ENCODE data around the gene CTSD. TPM values are rescaled to one million over a fixed set of nuclear protein-coding genes. Genes with fewer than 3 reads are reported as not detected.

Gene CTSD
- total and polyA plus RNA-seq, 2 of the 8 experiments (the other 6 are each of a cell fraction or from before 2014, with no cell fraction given) = 169 to 173 TPM

DNA sequence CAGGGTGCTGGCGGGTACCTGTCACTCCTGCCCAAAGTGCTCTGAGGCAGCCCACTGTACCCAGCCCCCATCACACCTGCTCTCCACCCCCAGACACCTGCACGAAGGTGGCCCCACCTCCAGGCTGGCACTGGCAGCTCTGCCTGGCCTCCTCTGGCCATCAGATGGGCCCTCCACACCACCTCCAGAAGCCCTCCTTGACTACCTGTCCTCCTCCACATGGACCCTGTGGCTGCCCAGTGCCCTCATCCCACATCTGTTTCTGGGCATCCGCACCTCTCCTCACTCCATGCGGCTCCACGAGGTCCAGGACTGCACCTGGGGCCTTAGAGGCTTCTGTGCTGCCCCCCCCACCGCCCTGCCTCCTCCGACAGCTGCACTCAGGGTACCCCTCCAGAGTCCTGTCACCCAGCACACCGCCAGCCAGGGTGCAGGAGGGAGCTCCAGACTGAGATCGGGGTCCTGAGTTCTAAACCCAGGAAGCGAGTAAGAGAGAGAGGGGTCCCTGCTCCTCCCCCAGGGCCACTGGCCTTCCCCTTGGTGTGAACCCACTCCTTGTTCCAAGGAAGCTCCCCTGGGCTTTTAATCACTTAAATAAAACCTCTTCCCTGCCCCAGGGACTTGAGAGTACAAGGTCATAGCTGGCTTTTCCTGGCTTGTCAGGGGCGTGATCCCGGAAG is 1.7 kb downstream of the CTSD start (continued):
- TF ChIP-seq TEAD4 (IDR thresholded peaks at IDR 0.05; ENCODE audit: low read depth, low read length) (no peak), SP1 (IDR thresholded peaks at IDR 0.05; ENCODE audit: low read depth, low read length) (no peak), PHF8 (conservative IDR thresholded peaks at IDR 0.05; ENCODE audit: low read depth, low read length) (no peak), BACH1 (IDR thresholded peaks at IDR 0.05; ENCODE audit: low read length) (no peak), ATF2 (IDR thresholded peaks at IDR 0.05; ENCODE audit: low read length) (no peak), USF2 (IDR thresholded peaks at IDR 0.05; ENCODE audit: low read length) (no peak), MAX (IDR thresholded peaks at IDR 0.05) (no peak), TAF1 (IDR thresholded peaks at IDR 0.05; ENCODE audit: low read depth, low read length) (no peak), EGR1 (IDR thresholded peaks at IDR 0.05; ENCODE audit: borderline replicate concordance, low read depth, low read length) (no peak)
